ENCODE measurements around the gene IGFALS. TPM values are rescaled to one million over a fixed set of nuclear protein-coding genes. Genes with fewer than 3 reads are reported as not detected.

Gene IGFALS
- total RNA-seq, 2 donors from 2014 or later: 0.28 to 0.54 TPM

GRCh38 chr16:1820096-1820945, 26.8 kb upstream of the IGFALS start:
- ATAC-seq (ENCODE audit: insufficient number of reproducible peaks, low FRiP score, low read depth) (no peak), DNase-seq (ENCODE audit: low spot score) (no peak)
- Histone ChIP-seq H3K4me3 (no peak overlapping the region), H3K4me1 (ENCODE audit: control insufficient read depth in 1 of 2, low read depth in 2 of 2) (peaks cover 3 to 17% of the 10 kb centered on the region in 2 donors), H3K9me3 (no peaks in the 10 kb centered on the region), H3K36me3 (peaks cover 61% of the 10 kb centered on the region), H3K27ac (no peak overlapping the region), H3K27me3 (replicated peaks; ENCODE audit: insufficient read depth) (no peaks in the 10 kb centered on the region)
- no peak for TF ChIP-seq CTCF (IDR thresholded peaks at IDR 0.05)

- peaks cover 0 to 10% of the 10 kb centered on the region in 2 donors for H3K4me1 ChIP-seq (ENCODE audit: control insufficient read depth in 1 of 2, low read depth in 2 of 2)
- H3K27me3 ChIP-seq (replicated peaks; ENCODE audit: insufficient read depth): no peaks in the 10 kb centered on the region
- DNase-seq (ENCODE audit: low spot score) (no peak), ATAC-seq (ENCODE audit: insufficient number of reproducible peaks, low FRiP score, low read depth) (no peak)
- no peak for TF ChIP-seq CTCF (IDR thresholded peaks at IDR 0.05)
- no peak overlapping the region for H3K27ac ChIP-seq
- peaks cover 61% of the 10 kb centered on the region for H3K36me3 ChIP-seq
- H3K4me3 ChIP-seq: no peak overlapping the region
- H3K9me3 ChIP-seq: no peaks in the 10 kb centered on the region
Measured at GRCh38 chr16:1819611-1820010, 26.1 kb upstream of the IGFALS start.

GRCh38 chr16:1818873-1819525, 25.5 kb upstream of the IGFALS start:
- peaks cover 61% of the 10 kb centered on the region for H3K36me3 ChIP-seq
- H3K4me3 ChIP-seq: no peak overlapping the region
- H3K9me3 ChIP-seq: no peaks in the 10 kb centered on the region
- DNase-seq (ENCODE audit: low spot score) (no peak), ATAC-seq (ENCODE audit: insufficient number of reproducible peaks, low FRiP score, low read depth) (no peak)
- H3K27ac ChIP-seq: no peak overlapping the region
- no peaks in the 10 kb centered on the region for H3K27me3 ChIP-seq (replicated peaks; ENCODE audit: insufficient read depth)
- no peak for TF ChIP-seq CTCF (IDR thresholded peaks at IDR 0.05)
- peaks cover 0 to 4% of the 10 kb centered on the region in 2 donors for H3K4me1 ChIP-seq (ENCODE audit: control insufficient read depth in 1 of 2, low read depth in 2 of 2)

GRCh38 chr16:1818204-1818872, 24.8 kb upstream of the IGFALS start:
- TF ChIP-seq CTCF (IDR thresholded peaks at IDR 0.05): no peak
- peaks cover 66% of the 10 kb centered on the region for H3K36me3 ChIP-seq
- no peak overlapping the region for H3K27ac ChIP-seq
- no peaks in the 10 kb centered on the region for H3K9me3 ChIP-seq
- ATAC-seq (ENCODE audit: insufficient number of reproducible peaks, low FRiP score, low read depth) (no peak), DNase-seq (ENCODE audit: low spot score) (no peak)
- H3K4me1 ChIP-seq (ENCODE audit: control insufficient read depth in 1 of 2, low read depth in 2 of 2): no peaks in the 10 kb centered on the region
- H3K27me3 ChIP-seq (replicated peaks; ENCODE audit: insufficient read depth): no peaks in the 10 kb centered on the region
- H3K4me3 ChIP-seq: no peak overlapping the region

GRCh38 chr16:1817716-1818115, 24.2 kb upstream of the IGFALS start:
- H3K27me3 ChIP-seq (replicated peaks; ENCODE audit: insufficient read depth): no peaks in the 10 kb centered on the region
- H3K4me1 ChIP-seq (ENCODE audit: control insufficient read depth in 1 of 2, low read depth in 2 of 2): no peaks in the 10 kb centered on the region
- no peak for DNase-seq (ENCODE audit: low spot score)
- H3K27ac ChIP-seq: no peak overlapping the region
- no peak for ATAC-seq (ENCODE audit: insufficient number of reproducible peaks, low FRiP score, low read depth)
- H3K36me3 ChIP-seq: peaks cover 65% of the 10 kb centered on the region
- TF ChIP-seq CTCF (IDR thresholded peaks at IDR 0.05): no peak
- H3K9me3 ChIP-seq: no peaks in the 10 kb centered on the region
- no peak overlapping the region for H3K4me3 ChIP-seq
